ENCODE measurements around the gene GSDME. TPM values are rescaled to one million over a fixed set of nuclear protein-coding genes. Genes with fewer than 3 reads are reported as not detected.

GSDME gene
- total RNA-seq, 4 donors from 2014 or later, result 14.0 to 177 (median 135) TPM

GRCh38 chr7:24692592-24692991 is 64.7 kb downstream of the GSDME start:
- Histone ChIP-seq H3K9me3 (no peaks in the 10 kb centered on the region), H3K36me3 (no peaks in the 10 kb centered on the region), H3K27me3 (no peaks in the 10 kb centered on the region), H3K27ac (no peak overlapping the region), H3K4me1 (peaks cover 0 to 3% (median 0%) of the 10 kb centered on the region in 4 donors), H3K4me3 (no peak overlapping the region)
- TF ChIP-seq POLR2A (IDR thresholded peaks at IDR 0.05), result no peak
- TF ChIP-seq, protein P1, sequence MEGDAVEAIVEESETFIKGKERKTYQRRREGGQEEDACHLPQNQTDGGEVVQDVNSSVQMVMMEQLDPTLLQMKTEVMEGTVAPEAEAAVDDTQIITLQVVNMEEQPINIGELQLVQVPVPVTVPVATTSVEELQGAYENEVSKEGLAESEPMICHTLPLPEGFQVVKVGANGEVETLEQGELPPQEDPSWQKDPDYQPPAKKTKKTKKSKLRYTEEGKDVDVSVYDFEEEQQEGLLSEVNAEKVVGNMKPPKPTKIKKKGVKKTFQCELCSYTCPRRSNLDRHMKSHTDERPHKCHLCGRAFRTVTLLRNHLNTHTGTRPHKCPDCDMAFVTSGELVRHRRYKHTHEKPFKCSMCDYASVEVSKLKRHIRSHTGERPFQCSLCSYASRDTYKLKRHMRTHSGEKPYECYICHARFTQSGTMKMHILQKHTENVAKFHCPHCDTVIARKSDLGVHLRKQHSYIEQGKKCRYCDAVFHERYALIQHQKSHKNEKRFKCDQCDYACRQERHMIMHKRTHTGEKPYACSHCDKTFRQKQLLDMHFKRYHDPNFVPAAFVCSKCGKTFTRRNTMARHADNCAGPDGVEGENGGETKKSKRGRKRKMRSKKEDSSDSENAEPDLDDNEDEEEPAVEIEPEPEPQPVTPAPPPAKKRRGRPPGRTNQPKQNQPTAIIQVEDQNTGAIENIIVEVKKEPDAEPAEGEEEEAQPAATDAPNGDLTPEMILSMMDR (IDR thresholded peaks at IDR 0.05), result no peak
- no peak for DNase-seq

- no peaks in the 10 kb centered on the region for H3K9me3 ChIP-seq
- TF ChIP-seq POLR2A (IDR thresholded peaks at IDR 0.05), result no peak
- TF ChIP-seq, protein P1 (IDR thresholded peaks at IDR 0.05), result no peak
- no peak for DNase-seq
- no peaks in the 10 kb centered on the region for H3K36me3 ChIP-seq
- H3K4me3 ChIP-seq, result no peak overlapping the region
- no peaks in the 10 kb centered on the region for H3K27me3 ChIP-seq
- H3K27ac ChIP-seq, result no peak overlapping the region
- no peaks in the 10 kb centered on the region for H3K4me1 ChIP-seq
Measured at GRCh38 chr7:24690251-24690650, 67.0 kb downstream of the GSDME start.

- no peak for DNase-seq
- Histone ChIP-seq H3K4me3 (no peak overlapping the region), H3K36me3 (no peaks in the 10 kb centered on the region), H3K27ac (no peak overlapping the region), H3K9me3 (no peaks in the 10 kb centered on the region), H3K4me1 (no peaks in the 10 kb centered on the region), H3K27me3 (no peaks in the 10 kb centered on the region)
- TF ChIP-seq, protein P1 (IDR thresholded peaks at IDR 0.05), result no peak
- TF ChIP-seq POLR2A (IDR thresholded peaks at IDR 0.05), result no peak
Measured at GRCh38 chr7:24685708-24686107, 71.6 kb downstream of the GSDME start.

DNA sequence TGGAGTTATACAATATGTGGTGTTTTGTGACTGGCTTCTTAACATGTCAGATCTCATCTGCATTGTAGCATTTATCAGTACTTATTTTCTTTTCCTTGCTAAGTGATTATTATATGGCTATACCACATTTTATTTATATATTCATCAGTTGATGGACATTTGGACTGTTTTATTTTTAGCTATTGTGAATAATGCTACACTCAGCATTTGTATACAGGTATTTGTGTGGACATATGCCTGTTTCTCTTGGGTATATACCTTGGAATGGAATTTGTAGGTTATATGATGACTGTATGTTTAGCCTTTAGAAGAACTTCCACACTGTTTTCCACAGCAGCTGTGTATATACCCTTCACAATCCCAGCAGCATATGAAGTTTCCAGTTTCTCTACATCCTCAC is 86.5 kb downstream of the GSDME start:
- H3K9me3 ChIP-seq, result no peaks in the 10 kb centered on the region
- no peak overlapping the region for H3K4me3 ChIP-seq
- DNase-seq, result no peak
- TF ChIP-seq, protein P1 (IDR thresholded peaks at IDR 0.05), result no peak
- no peaks in the 10 kb centered on the region for H3K36me3 ChIP-seq
- H3K4me1 ChIP-seq, result peaks cover 0 to 9% (median 0%) of the 10 kb centered on the region in 4 donors
- no peak overlapping the region for H3K27ac ChIP-seq
- H3K27me3 ChIP-seq, result no peaks in the 10 kb centered on the region

GRCh38 chr7:24669971-24670591 is 87.2 kb downstream of the GSDME start:
- Histone ChIP-seq H3K4me3 (no peak overlapping the region), H3K27me3 (no peaks in the 10 kb centered on the region), H3K9me3 (no peaks in the 10 kb centered on the region), H3K36me3 (no peaks in the 10 kb centered on the region), H3K27ac (no peak overlapping the region), H3K4me1 (peaks cover 0 to 9% (median 0%) of the 10 kb centered on the region in 4 donors)
- DNase-seq, result no peak
- TF ChIP-seq, protein P1 (IDR thresholded peaks at IDR 0.05), result no peak
- TF ChIP-seq POLR2A (IDR thresholded peaks at IDR 0.05), result no peak

All from Peyer's patch (tissue), 4 donors.